ENCODE results near the gene COPS6.
"Not testable (repeated sequence)": the region's sequence is repeated elsewhere in the genome, so short reads cannot be mapped to it uniquely, and the experiment has no call there.

The COPS6 gene

DNA sequence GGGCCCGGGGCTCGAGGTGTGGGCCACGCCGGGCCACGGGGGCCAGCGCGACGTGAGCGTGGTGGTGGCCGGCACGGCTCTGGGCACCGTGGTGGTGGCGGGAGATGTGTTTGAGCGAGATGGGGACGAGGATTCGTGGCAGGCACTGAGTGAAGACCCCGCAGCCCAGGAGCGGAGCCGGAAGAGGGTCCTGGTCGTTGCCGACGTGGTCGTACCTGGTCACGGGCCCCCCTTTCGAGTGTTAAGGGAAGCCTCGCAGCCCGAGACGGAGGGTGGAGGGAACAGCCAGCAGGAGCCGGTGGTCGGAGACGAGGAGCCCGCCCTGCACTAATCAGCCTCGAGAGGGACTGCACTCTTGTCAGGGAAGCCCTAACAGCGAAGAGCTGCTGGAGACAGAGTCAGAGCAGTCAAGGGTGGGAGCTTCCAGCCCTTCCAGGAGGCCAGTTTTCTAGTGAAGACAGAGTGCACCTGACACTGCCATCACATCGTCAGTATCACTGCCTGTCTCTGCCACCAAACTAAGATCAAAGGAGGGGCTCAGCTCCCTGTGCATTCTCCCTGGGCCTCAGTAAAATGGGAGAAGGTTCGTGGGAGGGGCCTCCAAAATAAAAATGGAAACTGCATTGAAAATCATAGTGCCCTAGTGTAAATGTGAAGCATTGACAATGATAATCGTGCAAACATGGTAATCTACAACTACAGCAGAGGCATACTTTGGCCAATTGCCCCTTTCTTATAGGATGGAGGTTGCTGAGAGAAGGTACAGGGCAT, 39.3 kb downstream of the COPS6 start:
- DNase-seq: peak in 1 of 2 donors; percentile 26

DNA sequence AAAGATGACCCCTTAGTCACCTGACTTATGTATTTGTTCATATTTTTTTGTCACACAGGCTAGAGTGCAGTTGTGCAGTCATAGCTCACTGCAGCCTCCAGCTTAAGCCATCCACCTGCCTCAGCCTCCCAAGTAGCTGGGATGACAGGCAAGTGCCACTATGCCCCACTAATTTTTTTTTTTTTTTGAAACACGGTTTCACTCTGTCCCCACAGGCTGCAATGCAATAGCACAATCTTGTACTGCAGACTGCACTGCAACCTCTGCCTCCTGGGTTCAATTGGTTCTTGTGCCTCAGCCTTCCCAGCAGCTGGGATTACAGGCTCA, 39.8 kb downstream of the COPS6 start:
- no peak for DNase-seq

DNA sequence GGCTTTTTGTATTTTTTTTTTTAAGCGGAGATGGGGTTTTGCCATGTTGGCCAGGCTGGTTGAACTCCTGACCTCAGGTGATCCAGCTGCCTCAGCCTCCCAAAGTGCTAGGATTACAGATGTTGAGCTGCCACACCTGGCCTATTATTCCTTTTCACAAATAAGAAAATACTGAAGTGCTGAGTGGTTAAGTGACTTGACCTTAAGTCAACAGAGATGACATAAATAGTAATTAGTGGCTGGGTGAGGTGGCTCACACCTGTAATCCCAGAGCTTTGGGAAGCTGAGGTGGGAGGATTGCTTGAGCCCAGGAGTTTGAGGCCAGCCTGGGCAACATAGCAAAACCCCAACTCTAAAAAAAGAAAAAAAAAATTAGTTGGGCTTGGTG, 41.4 kb downstream of the COPS6 start:
- DNase-seq: not testable (repeated sequence)

DNA sequence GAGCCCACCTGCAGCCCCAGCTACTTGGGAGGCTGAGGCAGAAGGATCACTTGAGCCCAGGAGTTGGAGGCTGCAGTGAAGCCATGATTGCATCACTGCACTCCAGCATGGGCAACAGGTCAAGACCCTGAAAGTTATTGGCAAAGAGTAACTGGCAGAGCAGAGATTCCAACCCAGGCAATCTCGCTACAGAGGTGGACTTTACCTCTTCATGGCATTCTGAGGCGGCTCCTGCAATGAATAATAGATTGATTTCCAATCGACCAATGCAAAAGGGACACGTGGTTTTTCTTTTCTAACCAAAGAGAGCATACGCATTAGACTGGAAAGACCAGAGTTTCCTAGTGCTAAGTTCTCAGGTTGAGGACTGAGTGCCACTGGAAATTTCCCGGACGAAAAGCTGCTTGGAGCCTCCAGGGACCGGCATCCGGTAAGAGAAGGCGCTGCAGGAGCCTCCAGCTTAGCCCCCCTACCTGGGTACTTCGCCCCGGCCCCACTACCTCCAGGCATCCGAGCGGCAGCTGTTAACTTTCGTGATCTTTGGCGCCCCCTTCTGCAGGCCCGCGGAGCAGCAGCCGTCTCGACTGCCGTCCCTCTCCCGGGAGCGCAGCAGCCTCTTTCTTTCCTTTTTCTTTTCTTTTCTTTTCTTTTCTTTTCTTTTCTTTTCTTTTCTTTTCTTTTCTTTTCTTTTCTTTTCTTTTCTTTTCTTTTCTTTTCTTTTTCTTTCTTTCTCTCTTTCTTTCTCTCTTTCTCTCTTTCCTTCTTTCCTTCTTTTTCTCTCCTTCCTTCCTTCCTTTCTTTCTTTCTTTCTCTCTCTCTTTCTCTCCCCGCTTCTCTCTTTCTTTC, 42.1 kb downstream of the COPS6 start:
- DNase-seq: peak; percentile 40 to 57

DNA sequence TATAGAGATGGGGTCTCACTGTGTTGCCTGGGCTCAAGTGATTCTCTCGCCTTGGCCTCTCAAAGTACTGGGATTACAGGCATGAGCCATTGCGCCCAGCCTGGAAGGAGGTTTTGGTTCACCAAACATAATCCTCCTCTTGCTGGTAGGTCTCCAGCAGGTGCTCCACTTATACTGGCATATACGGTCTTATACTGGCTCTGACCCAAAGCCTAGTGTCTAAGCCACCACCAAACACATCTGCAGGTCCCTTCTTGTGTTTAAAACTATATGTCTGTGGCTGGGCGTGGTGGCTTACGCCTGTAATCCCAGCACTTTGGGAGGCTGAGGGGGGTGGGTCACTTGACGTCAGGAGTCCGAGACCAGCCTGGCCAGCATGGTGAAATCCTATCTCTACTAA, 43.4 kb downstream of the COPS6 start:
- no peak for DNase-seq

DNA sequence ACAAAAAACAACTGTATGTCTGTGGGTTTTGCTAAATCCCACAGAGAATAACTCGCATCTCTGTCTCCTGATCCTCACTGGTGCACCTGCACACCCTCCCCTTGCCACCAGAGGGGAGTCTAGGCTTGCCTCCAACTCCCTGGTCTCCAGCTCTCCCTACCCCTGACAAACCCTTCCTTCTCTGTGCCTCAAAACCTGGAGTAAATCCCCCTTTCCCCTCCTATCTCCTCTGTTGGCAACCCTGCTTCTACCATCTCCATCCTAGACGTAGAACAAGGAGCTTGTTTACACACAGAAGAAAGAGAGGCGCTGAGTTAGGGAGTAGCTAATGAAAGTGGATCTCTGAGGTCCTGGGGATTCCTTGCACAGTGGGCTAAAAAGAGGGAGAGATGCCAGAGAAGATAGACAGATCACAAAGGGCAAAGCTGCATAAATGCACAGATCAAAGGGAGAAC, 44.0 kb downstream of the COPS6 start:
- DNase-seq: peak in 1 of 2 donors; percentile 38

DNA sequence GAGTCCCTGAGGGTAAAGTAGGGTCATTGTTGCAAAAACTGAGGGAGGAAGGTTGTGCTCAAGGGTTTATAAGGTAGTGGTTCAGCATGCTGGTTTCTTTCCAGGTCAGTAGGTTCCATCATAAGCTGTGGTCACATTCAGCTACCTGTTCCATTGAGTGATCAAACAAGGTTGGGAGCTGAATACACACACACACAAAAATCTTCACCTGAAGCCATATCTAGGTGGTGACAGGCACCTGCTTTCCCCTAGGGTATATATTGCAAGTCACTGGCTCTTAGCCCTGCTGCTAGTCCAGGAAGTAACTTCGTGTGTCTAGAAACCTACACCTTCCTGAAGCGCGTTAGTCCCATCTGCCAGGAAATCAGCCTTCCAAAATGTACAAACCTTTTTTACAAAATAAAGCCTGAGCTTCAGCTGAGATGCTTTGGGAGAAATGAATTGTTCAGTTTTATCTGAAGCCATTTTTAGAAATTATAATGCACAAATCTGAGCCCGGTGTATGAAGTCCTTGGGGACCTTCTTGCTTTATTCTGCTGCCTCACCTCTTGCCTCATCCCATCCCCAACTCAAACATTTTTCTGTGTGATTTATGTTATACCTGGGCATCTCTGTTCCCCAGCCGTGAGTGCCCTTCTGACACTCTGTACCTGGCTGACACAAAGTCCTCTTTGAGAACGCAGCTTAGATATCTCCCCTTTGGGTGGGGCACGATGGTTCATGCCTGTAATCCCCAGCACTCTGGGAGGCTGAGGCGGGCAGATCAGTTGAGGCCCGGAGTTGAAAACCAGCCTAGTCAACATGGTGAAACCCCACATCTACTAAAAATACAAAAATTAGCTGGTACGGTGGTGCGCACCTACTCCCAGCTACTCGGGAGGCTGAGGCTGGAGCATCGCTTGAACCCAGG, 49.3 kb downstream of the COPS6 start:
- no peak for DNase-seq

DNA sequence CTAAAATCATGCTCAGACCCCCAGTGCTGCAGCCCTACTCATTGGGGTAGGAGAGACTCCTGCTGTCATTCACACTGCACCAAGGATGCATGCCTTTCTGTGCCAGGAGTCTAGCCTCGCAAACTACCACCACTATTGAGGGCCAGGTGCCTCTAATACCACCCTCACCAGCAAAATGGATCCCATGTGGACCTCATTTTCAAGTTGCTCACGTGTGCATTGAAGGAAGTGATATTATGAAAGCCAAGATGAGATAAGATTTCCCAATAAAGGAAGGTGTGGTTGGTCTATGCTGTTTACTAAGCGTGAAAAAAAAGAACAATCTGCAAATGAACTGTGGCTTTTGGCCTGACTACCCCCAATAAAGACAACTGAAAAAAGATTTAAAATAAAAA, 52.8 kb downstream of the COPS6 start:
- DNase-seq: no peak

Data from bone marrow (tissue), 2 donors.